ENCODE results near the gene IRAK2.

- TF ChIP-seq POLR2AphosphoS5 (IDR thresholded peaks at IDR 0.05) (no peak), CTCF (IDR thresholded peaks at IDR 0.05) (no peak), POLR2A (IDR thresholded peaks at IDR 0.05) (no peak)
Observed at GRCh38 chr3:10187290-10187876, 22.7 kb downstream of the IRAK2 start.

Data from stomach (tissue), 4 donors.